Measurements from ENCODE around the gene GNAL.

GRCh38 chr18:11906926-11907874 lies 218.1 kb downstream of the GNAL start:
- no peak for TF ChIP-seq CTCF (IDR thresholded peaks at IDR 0.05)
- no peak for TF ChIP-seq POLR2A (IDR thresholded peaks at IDR 0.05)

All from testis (tissue), 2 donors.